B cell (primary cell): ENCODE data around the gene GRP. TPM values are rescaled to one million over a fixed set of nuclear protein-coding genes. Genes with fewer than 3 reads are reported as not detected.

Experiments used
- ATAC-seq: fragments of 200-7000 bp; cut with Tn5 transposase; one replicate; pipeline ENCODE4 v1.10.0; 2021; ENCODE audit warnings: low read depth, mild to moderate bottlenecking, moderate number of reproducible peaks, moderate library complexity
- CTCF ChIA-PET: fragments of 350-600 bp; sonication (Branson Sonifier 250); formaldehyde crosslinking; loops from one replicate; lab custom pipeline; 2021; ENCODE audit warnings: antibody characterized with exemption, inconsistent platforms; lab: Charles Lee
- POLR2A ChIA-PET: fragments of 350-600 bp; sonication (Branson Sonifier 250); formaldehyde crosslinking; loops from one replicate; lab custom pipeline; 2021; ENCODE audit warnings: antibody characterized with exemption; lab: Charles Lee
- DNase-seq: peaks from one replicate; pipeline ENCODE4 v3.0.0; 2013
- H2AFZ ChIP-seq: 2 replicates; pipeline ENCODE4 v1.6.1; 2012; ENCODE audit warnings: mild to moderate bottlenecking, low read depth, low read length; ENCODE audit not compliant: insufficient read depth, poor library complexity, severe bottlenecking
- H3K27ac ChIP-seq, 2 donors: 1 replicate in 1 of 2; 2 replicates in 1 of 2; pipeline ENCODE4 v1.5.1; 2012 to 2013; ENCODE audit warnings: low read length in 2 of 2, mild to moderate bottlenecking in 2 of 2, moderate library complexity in 1 of 2
- H3K27me3 ChIP-seq, 4 experiments: fragments of 200-600 bp in 1 of 4; sonication (generic) in 1 of 4; replicated peaks in 1 of 4; 1 replicate in 2 of 4; 2 replicates in 2 of 4; pipeline versions ENCODE4 v1.6.1 to v1.7.0; 2013 to 2016; ENCODE audit warnings: low read length in 3 of 4, mild to moderate bottlenecking in 2 of 4, mixed read lengths in 1 of 4, moderate library complexity in 1 of 4; ENCODE audit not compliant: insufficient read depth in 4 of 4, control insufficient read depth in 3 of 4; ENCODE audit errors: control extremely low read depth in 1 of 4
- H3K36me3 ChIP-seq, 2 experiments: replicated peaks in 1 of 2; 1 replicate in 1 of 2; 2 replicates in 1 of 2; pipeline versions ENCODE4 v1.6.1 to v1.7.1; 2013; ENCODE audit warnings: low read length in 1 of 2; ENCODE audit not compliant: insufficient read depth in 2 of 2, control insufficient read depth in 1 of 2; ENCODE audit errors: control extremely low read depth in 1 of 2, extremely low read depth in 1 of 2
- H3K4me1 ChIP-seq, 2 donors: fragments of 200-600 bp in 1 of 2; sonication (generic) in 1 of 2; 1 replicate in 1 of 2; 2 replicates in 1 of 2; pipeline versions ENCODE4 v1.5.1 to v1.6.1; 2013 to 2017; ENCODE audit warnings: low read length in 2 of 2; ENCODE audit not compliant: control insufficient read depth in 2 of 2, insufficient read depth in 2 of 2
- H3K4me2 ChIP-seq: replicated peaks from 2 replicates; pipeline ENCODE3; 2012; ENCODE audit warnings: mild to moderate bottlenecking, low read depth, low read length; ENCODE audit not compliant: poor library complexity, severe bottlenecking
- H3K4me3 ChIP-seq, 5 experiments: fragments of 200-600 bp in 1 of 5; sonication (generic) in 1 of 5; 1 replicate in 3 of 5; 2 replicates in 2 of 5; pipeline versions ENCODE4 v1.5.1 to v1.7.0; 2011 to 2016; ENCODE audit warnings: low read length in 4 of 5, mild to moderate bottlenecking in 4 of 5, low read depth in 2 of 5, control low read depth in 1 of 5, moderate library complexity in 1 of 5; ENCODE audit not compliant: insufficient read depth in 1 of 5; ENCODE audit errors: control extremely low read depth in 1 of 5, extremely low read depth in 1 of 5
- H3K79me2 ChIP-seq: fragments of 200-600 bp; sonication (generic); one replicate; pipeline ENCODE4 v1.6.0; 2016; ENCODE audit warnings: low read length; ENCODE audit not compliant: control insufficient read depth, insufficient read depth
- H3K9ac ChIP-seq: fragments of 200-600 bp; sonication (generic); 2 replicates; pipeline ENCODE4 v1.6.1; 2017; ENCODE audit warnings: mild to moderate bottlenecking, low read length, moderate library complexity
- H3K9me3 ChIP-seq, 3 donors: one replicate each; pipeline versions ENCODE4 v1.6.1 to v1.7.1; 2013; ENCODE audit warnings: low read length in 2 of 3; ENCODE audit not compliant: control insufficient read depth in 2 of 3, insufficient read depth in 1 of 3; ENCODE audit errors: control extremely low read depth in 1 of 3
- H4K20me1 ChIP-seq: 2 replicates; pipeline ENCODE4 v1.6.0; 2012; ENCODE audit warnings: mild to moderate bottlenecking, low read length; ENCODE audit not compliant: insufficient read depth, control insufficient read depth, poor library complexity, severe bottlenecking
- H3K27ac Mint-ChIP-seq: one replicate; pipeline ENCODE4 v1.8.0; 2021; ENCODE audit warnings: mixed read lengths
- H3K27me3 Mint-ChIP-seq: one replicate; pipeline ENCODE4 v1.8.0; 2021; ENCODE audit warnings: mixed read lengths
- H3K4me1 Mint-ChIP-seq: one replicate; pipeline ENCODE4 v1.8.0; 2021; ENCODE audit warnings: mixed read lengths
- H3K4me3 Mint-ChIP-seq: one replicate; pipeline ENCODE4 v1.8.0; 2021; ENCODE audit warnings: mixed read lengths
- H3K9me3 Mint-ChIP-seq: one replicate; pipeline ENCODE4 v1.8.0; 2022; ENCODE audit warnings: mixed read lengths; ENCODE audit not compliant: insufficient read depth
- CTCF ChIP-seq: fragments of 200-600 bp; IDR thresholded peaks from one replicate; pipeline ENCODE4 v1.8.0; 2022; ENCODE audit warnings: antibody characterized with exemption, mild to moderate bottlenecking
- EZH2 ChIP-seq: IDR thresholded peaks from 2 replicates; pipeline ENCODE4 v1.6.1; 2012; ENCODE audit warnings: borderline replicate concordance, low read depth, mild to moderate bottlenecking, moderate library complexity, low read length; ENCODE audit not compliant: insufficient read depth, poor library complexity, severe bottlenecking
- WGBS: methylation state at CpG from one replicate; pipeline ENCODE4 v1.1.5; 2013; ENCODE audit warnings: missing lambda C conversion rate; ENCODE audit not compliant: insufficient coverage; 5-methylcytosine and 5-hydroxymethylcytosine counted together
- intact Hi-C: fragments of 100-400 bp; cut with micrococcal nuclease; formaldehyde crosslinking; loops from one replicate; pipeline ENCODE4 v1.10.0; 2022
- polyA plus RNA-seq: library from polyadenylated mRNA; depleted of rRNA; stranded (reverse); fragments of >200 nt; gene quantifications from 2 replicates; pipeline ENCODE4 v1.2.3, GENCODE V29; 2012
- total RNA-seq, 2 donors: library from RNA; stranded (reverse); fragments of 120-200 nt in 1 of 2; gene quantifications; 1 replicate in 1 of 2; 2 replicates in 1 of 2; pipeline versions ENCODE4 v1.2.3 to v1.2.4, GENCODE V29; 2013 to 2022

The GRP gene
- total and polyA plus RNA-seq, 2 donors (not counting 1 experiment from before 2014, with no cell fraction given) = not detected

DNA sequence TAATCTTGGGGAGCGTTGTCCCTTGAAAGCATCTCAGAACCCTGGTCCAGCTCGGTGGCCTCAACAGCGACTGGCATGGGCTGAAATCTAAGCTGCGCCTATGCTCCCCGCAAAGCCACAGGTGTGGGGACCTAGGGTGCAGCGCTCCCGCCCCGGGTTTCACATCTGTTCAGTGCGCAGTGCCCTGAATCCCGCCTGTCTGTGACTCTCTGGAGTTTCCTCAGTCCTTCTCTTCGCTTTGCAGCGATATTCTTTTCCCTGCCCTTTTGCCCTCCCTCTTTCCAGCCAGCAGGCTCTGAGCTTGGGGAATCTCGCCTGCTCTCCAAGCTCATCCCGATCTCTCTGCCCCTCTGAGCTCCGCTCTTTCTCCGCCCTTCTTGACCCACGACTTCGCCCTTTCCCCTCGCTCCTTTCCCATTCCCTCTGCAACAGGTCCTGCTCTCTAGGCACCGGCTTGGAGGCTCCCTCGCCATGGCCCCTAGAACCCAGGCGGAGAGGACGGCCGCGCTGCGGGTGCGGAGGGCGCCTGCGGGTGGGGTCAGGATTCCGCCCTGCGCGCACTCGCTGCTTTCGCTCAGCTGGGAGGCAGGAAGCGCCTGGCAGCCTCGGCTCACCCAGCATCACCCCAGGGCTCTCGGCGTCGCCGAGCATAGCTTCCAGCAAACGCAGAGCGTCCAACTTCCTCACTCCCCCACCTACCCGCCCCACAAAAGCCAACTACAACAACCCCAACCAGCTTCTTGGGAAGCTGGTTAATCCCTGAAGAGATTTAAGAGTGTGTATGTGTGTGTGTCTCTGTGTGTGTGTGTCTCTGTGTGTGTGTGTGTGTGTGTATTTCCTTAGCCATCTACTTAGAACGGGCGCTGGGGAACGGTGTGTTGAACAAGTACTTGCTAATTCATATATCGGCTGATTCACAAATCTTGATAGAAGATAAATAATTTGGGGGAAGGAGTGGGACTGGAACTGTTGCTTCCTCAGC is 1.1 kb downstream of the GRP start:
- no peaks in the 10 kb centered on the region for H3K9me3 Mint-ChIP-seq
- Histone ChIP-seq H3K9me3 (peaks cover 0 to 2% (median 0%) of the 10 kb centered on the region in 3 donors), H3K36me3 (no peaks in the 10 kb centered on the region), H3K9ac (no peak overlapping the region), H3K4me3 (no peak overlapping the region), H3K4me1 (peaks cover 3 to 5% of the 10 kb centered on the region in 2 donors), H4K20me1 (no peaks in the 10 kb centered on the region), H3K27ac (no peak overlapping the region), H2AFZ (peak overlapping the region; percentile 42), H3K27me3 (peaks cover 0 to 47% (median 31%) of the 10 kb centered on the region in 4 experiments), H3K79me2 (no peaks in the 10 kb centered on the region), H3K4me2 (peak overlapping the region; percentile 41)
- peaks cover 79% of the 10 kb centered on the region for H3K27me3 Mint-ChIP-seq
- CTCF ChIA-PET = interaction anchor here (1.8 kb wide), 1 partner anchor 10 kb away, joined by 5 read pairs; no protein-coding TSS in a partner anchor
- ATAC-seq (no peak), DNase-seq (no peak)
- H3K27ac Mint-ChIP-seq = no peak overlapping the region
- 6% methylated on average over 39 of the region's 47 CpGs for WGBS
- POLR2A ChIA-PET = no interaction called here
- H3K4me3 Mint-ChIP-seq = peak overlapping the region; percentile 11
- TF ChIP-seq EZH2 (no peak), CTCF (no peak)
- H3K4me1 Mint-ChIP-seq = peaks cover 14% of the 10 kb centered on the region
- intact Hi-C loops = no loop called here

DNA sequence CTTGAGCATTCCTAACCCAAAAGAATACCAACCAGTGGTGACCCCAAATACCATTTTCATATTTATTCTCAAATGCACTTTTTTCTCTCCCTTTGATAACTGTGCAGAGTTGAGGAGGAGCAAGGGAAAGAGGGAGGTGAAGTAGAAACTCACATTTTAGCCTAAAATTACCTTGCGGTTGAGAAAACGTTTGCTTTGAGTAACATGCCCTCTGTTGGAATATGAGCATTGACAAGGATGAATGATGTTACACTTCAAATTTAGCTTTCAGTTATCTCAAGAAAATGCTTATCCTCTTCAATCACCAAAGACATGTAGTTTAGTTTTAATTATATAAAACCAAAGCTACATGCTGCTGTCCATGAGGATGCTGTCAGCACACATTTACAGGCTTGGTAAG is 2.4 kb downstream of the GRP start:
- Mint-ChIP-seq H3K27me3 (peaks cover 77% of the 10 kb centered on the region), H3K27ac (no peak overlapping the region), H3K9me3 (no peaks in the 10 kb centered on the region), H3K4me1 (peaks cover 14% of the 10 kb centered on the region), H3K4me3 (no peak overlapping the region)
- no peak for ATAC-seq
- Histone ChIP-seq H3K36me3 (no peaks in the 10 kb centered on the region), H3K27ac (no peak overlapping the region), H2AFZ (no peak overlapping the region), H3K4me1 (peaks cover 3 to 5% of the 10 kb centered on the region in 2 donors), H3K27me3 (peaks cover 0 to 40% (median 28%) of the 10 kb centered on the region in 4 experiments), H3K9ac (no peak overlapping the region), H3K9me3 (peaks cover 0 to 2% (median 0%) of the 10 kb centered on the region in 3 donors), H3K4me2 (no peak overlapping the region), H4K20me1 (no peaks in the 10 kb centered on the region), H3K79me2 (no peaks in the 10 kb centered on the region), H3K4me3 (no peak overlapping the region)
- TF ChIP-seq EZH2 (no peak), CTCF (no peak)
- intact Hi-C loops = no loop called here
- ChIA-PET CTCF (no interaction called here), POLR2A (no interaction called here)
- no CpG with 5 or more reads among the region's 2 CpGs for WGBS
- no peak for DNase-seq
